ENCODE data around the gene CRTC2.

The CRTC2 gene

DNA sequence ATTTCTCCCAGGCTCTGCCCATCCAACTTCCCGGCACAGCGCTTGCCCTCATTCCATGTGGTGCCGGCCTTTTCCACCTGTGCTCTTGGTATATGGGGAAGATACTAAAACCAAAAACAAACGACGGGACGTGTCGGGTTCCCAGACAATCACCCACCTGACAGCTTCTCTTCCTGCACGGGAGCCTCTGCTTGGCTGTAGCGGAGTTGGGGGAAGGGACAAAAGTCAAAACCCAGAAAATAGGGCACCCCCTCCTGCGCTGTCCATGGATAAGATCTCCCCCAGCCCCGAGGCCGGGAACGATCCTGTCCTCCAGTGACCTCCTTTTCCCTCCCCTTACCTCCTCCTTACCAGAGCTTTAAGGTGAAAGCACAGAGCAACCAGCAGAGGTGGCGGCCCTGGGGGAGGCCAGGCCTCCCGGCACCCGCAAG, 18.4 kb upstream of the CRTC2 start:
- DNase-seq = peak in 2 of 51 donors; percentile 6 to 55

DNA sequence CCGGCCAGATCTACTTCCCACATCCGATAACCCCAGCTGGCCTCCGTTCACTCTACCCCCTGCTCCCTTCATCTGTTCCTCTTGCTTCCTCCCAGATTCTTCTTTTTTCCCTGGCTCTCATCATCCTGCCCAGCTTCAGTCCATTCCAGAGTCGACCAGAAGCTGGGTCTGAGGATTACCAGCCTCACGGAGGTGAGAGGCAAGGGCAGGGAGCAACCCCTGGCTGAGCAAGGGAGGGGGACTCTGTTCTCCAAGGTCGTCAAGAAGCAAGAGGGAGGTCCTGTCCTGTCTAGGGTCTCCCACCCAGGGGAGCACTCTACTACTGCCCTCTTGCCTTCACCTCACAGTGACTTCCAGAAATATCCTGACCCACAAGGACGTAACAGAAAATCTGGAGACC, 15.1 kb upstream of the CRTC2 start:
- no peak for DNase-seq

DNA sequence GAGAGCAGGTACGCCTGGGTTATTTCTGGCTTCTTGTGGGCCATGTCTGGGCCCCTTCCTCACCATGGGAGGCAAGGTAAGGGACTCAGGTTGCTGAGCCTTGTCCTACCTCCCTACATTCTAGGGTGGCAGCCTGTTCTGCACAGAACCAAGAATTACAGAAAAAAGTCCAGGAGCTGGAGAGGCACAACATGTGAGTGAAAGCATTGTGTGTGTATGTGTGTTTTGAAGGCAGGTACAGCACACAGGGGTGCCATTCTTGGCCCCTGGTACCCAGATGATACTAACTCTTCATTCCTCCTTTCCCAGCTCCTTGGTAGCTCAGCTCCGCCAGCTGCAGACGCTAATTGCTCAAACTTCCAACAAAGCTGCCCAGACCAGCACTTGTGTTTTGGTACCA, 14.7 kb upstream of the CRTC2 start:
- DNase-seq = no peak

DNA sequence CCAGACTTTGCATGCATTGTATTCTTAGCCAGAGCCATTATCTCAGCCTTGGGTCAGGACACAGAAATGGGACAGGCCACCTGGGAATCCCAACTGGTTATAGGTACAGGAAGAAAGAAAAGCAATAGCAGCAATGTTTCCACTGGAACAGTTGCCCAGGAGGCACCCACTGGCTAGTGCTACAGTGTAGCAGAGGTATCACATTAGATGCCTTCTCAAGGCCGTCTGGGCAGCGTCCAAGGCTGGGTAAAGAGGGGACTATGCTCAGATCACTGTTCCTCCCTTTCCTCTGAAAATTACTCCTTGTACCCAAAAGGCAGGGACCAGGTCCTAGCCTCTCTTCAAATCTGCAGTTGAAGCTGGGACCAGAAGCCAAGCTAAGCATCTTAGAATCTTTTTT, 11.9 kb upstream of the CRTC2 start:
- DNase-seq = no peak

DNA sequence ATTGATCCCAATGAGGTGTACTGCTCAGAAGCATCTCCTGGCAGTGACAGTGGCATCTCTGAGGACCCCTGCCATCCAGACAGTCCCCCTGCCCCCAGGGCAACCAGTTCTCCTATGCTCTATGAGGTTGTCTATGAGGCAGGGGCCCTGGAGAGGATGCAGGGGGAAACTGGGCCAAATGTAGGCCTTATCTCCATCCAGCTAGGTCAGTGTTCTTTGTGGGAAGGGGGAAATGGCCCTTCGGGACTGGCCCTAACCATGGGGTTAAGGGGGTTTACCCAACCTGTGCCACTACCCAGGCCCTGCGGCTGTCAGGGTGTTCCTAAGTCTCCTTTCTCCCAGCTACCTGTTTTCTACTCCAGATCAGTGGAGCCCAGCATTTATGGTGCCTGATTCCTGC, 10.6 kb upstream of the CRTC2 start:
- no peak for DNase-seq

DNA sequence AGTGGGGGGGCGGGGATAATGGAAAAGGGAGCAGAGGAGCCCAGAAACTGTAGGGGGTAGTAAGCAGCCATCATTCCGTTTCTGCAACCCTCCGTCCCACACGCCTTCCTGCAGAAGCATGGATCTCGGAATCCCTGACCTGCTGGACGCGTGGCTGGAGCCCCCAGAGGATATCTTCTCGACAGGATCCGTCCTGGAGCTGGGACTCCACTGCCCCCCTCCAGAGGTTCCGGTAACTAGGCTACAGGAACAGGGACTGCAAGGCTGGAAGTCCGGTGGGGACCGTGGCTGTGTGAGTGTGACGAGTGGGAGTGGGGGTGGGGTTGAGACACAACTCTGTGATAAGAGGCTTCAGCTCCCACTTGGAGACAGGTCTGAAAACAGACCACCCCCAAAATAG, 10.0 kb upstream of the CRTC2 start:
- no peak for DNase-seq

DNA sequence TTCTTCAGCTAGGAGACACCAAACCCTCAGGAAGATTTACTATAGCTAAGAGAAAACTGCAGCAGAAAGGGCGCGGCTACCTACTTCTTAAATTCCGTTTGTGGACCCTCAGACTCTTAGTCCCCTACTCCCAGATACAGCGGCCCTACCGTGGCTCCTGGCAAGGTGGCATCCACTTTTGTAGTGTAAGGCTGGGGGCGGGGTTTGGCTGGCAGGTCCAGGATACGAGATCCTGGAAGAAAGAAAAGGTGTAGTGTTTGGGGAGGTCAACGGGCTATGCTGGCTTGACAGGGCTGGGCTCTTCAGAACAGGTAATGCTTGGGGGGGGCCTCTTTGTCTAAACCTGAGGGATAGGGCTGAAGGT, 9.6 kb upstream of the CRTC2 start:
- DNase-seq = peak in 2 of 51 donors; percentile 45 to 73

DNA sequence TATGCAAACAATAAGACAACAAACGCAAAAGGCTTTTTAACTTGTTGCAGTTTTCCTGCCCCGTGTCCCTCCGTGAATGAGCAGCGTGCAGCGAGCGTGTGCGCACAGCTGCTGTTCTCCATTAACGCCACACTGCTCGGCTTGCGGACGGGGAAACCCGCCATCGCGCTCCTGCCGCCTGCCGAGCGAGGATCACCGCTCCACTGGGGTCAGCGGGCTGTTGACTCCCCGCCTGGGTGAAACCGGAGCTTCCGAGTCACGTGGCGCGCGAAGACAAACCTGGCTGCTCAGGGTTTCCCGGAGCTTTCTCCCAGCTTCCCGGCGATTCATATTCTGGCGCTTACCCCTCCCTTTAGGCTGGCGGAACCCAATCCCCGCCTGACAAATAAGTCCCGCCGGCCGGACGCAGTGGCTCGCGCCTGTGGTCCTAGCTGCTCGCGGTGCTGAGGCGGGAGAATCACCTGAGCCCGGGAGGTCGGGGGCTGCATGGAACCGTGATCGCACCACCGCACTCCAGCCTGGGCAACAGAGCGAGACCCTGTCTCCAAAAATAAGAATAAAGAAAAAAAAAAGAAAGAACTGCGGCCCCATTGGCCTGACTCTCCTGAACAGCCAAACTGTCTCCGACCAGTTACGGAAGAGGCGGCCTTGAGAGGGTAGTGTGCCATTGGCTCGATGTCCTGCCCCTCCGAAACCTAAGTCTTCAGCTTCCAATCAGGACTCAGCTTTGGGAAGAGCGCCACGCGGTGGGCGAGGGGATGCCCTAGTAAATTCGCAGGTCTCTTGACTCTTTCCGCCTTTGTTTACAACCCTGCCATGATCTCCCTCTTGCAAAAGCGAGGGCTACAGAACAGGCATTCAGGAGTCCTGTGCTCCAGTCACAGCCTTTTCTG, 8.9 kb upstream of the CRTC2 start, which contains the start of gene CREB3L4:
Gene CREB3L4, plus strand, starts transcription at position 796 of the 893 bp plus-strand sequence. CDS start 624 bp downstream, outside the sequence.
- DNase-seq = peak; percentile 57 to 96 (median 87)

DNA sequence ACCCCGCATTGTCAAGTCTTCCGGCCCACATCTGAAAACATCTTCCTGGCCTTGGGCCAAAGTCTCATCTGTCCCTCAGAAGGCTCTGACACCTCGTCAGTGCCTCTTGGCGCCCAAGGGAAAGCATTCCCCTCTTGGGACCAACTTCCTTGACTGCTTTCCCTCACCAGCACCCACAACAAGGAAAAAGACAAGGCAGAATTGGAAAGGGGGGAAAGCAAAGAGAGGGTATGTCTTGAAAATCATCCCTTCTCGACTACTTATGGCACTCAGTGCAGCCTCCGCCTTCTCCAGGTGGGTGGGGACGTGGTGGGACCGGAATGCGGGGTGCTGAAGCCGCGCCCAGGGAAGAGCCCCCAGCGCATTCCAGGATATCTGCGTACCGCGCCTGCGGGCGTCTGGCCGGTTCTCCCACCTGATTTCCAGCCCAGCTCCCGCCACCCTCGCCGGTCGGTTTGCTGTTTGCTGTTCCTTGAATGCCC, 5.5 kb upstream of the CRTC2 start:
- DNase-seq = peak in 5 of 51 donors; percentile 32 to 52 (median 38)

DNA sequence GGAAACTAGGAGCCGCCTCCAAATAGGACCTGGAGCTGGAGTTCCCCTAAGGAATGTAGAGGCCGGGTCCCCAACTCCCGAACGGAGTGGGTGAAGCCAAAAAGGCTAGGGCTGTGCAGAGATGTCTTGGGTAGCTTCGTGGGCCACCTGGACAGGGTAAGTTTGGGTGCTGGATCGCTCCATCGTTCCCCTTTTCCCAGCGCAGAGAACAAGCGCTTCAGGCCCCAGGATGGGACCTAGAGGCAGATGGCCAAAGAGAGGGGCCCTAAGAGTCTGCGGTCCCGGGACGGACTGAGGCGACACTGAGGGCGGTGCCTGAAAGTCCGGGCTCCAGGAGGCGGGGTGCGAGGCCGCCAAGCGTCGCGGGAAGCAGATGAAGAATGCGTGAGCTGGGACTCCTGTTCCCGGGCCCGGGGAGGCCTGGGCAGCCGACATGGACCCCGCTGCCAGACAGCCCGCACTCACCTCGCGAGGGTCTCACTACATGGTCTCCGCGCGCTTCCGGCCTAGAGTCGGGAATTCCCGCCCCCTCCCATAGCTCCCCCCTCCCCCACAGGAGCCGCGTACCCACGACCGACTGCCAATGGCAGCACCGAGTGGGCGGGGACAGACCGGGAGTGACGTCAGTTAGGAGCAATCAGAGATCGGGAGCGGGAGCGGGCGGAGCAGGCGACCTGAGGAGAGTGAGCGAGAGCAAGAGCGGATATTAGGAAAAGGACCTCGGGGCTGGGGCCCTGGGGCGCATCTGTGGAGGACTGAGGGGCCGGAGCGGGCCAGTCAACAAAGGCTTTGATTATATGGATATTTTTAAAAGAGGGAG, 4.8 kb upstream of the CRTC2 start, which contains the start of gene SLC39A1:
Gene SLC39A1, minus strand, starts transcription at position 508 of the 820 bp plus-strand sequence. CDS start 822 bp downstream, outside the sequence.
- DNase-seq = peak; percentile 43 to 99 (median 95)

DNA sequence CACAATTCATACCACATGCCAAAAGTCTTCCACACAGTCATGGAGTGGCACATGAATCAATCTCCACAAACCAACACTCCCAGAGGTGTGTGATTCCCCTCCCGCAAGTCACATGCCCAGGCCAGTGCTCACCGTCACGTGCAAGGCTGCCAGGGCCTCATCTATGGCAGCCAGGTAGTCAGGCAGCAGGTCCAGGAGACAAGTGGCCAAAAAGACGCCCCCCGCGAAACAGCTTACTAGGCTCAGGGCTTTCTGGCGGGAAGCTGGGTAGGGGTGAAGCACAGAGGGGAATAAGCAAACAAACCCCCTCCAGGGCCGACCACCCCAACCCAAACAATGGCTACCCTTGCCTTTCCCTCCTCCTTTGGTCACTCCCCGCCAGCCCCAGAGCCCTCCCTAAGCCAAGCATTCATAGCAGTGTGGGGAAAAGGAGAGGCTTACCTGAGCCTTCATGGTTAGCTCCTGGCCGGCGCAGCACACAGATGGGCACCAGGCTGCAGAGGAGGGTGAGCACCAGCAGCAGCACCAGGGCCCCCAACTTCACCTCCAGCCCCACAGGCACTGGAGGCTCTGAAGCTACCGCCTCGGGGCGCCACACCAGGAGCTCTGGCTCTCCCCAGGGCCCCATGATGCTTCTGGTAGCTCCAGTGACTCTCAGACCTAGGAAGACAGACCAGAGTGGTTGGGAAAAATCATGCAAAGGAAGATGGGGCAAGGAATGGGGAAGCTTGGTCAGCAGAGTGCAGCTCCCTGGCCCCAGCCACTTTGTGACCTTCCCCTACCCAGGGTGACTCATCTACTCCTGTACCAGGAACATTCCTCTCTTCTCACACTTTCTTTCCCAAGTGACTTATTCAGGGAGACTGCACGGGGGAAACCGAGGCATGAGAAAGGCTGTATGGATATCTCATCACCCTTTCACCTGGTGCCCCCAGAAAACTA, 3.9 kb upstream of the CRTC2 start:
- peak in 4 of 51 donors; percentile 17 to 29 (median 23) for DNase-seq

DNA sequence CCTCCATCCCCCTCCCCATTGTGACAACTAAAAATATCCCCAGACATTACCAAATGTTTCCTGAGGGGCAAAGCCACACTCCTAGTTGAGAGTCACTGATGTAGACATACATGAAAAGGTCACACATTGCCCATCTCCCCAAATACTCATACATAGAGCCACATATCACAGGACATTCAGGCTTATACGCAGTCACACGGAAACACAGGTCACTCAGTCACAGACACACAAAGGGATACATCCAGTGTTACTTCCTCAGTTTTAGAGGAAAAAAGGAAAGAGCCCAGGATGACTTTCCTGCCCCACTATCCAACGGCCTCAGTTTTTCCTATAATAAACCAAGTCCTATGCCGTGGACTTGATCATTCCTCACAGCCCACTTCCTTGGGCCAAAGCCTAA, 3.0 kb upstream of the CRTC2 start:
- no peak for DNase-seq

DNA sequence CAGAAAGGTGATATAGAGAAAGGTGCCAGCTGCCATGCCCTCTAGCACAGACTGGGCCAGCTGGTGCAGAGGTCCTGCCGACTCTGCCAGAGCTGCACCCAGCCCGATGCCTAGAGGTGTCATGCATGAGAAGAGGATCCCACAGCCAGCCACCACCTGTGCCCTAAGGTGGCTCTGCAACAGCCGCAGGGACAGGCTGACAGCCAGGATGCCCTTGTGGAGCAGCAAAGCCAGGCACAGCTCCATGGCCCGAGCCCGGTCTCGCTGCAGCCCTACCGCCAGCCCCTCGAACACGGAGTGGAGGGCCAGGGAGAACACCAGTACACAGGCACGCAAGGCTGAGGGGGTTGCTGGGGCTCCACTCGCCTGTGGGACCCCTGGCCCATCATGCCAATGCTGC, 1.8 kb upstream of the CRTC2 start:
- DNase-seq = no peak

DNA sequence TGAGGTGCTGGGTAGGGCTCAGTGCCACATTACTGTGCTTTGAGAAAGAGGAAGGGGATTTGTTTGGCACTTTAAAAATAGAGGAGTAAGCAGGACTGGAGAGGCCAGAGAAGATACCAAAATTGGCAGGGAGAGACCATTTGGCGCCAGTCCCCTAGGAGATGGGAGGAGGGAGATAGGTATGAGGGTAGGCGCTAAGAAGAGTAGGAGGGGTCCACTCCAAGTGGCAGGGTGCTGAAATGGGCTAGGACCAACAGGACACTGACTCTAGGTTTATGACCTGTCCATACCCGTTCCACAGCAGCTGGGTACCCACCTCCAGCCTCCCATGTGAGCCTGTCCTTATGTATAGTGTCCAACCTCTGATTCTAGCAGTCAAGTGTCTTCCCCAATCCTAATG, 1.0 kb upstream of the CRTC2 start:
- DNase-seq = no peak

DNA sequence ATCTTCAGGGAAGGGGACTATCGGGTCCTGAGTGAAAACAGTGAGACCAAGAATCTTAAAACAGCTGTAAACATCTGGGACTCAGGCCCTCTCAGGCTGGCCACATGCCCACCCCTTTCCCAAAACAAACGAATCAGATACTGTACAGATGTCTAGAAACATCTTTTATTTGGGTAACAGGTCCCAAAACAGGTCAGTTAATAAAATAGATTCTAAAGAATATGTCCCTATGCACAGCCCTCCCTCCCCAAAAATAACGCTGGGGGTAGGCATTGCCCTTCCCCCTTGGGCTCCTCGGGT, 499 bp upstream of the CRTC2 start:
- no peak for DNase-seq

DNA sequence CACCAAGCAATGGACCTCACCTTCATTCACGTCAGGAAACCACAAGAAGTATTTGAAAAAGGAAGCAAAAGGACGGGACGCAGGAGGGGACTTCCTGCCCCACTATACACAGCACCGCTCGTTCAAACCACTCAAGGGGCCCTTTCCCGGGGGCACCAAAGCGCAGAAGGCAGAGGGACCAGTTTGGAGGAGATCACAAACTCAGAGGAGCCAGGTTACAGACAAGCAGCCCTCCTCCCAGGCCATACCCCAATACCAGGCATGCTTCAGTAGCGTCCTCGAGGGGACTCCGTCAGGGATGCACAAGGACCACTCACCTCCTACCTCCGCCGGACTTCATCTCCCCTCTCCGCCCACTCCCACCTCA, 685 bp downstream of the CRTC2 start:
- peak in 3 of 51 donors; percentile 48 to 71 (median 63) for DNase-seq

DNA sequence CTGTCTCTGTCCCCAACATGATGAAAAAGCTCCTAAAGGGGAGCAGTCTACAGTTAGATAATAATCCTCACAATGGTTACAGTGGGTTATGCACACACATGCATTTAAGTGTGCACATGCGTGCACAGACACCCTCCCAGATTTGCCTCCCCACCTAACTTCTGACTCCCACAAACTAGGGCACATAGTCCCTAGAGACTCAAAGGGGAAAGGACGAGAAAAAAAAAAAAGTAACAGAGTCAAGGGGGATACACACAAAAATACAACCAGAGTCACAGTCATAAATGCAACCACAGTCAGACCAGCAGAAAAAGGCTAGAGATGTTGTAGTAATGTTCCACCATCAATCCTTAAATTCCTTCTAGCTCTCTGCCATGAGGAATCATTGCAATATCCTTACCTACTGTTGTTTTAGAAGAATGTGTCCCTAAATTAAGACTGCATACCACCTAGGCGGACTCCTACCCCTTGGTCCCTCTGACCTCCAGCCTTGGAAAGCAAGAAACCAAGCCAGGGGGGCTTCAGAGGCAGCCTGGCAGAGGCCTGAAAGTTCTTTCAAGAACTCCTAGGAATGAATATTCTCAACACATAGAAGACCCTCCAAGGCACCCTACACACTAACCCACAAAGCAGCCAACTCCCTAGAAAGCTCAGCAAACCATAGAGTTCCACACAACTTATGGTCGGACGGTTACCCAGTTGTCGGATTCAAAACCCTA, 1.3 kb downstream of the CRTC2 start:
- DNase-seq = no peak

DNA sequence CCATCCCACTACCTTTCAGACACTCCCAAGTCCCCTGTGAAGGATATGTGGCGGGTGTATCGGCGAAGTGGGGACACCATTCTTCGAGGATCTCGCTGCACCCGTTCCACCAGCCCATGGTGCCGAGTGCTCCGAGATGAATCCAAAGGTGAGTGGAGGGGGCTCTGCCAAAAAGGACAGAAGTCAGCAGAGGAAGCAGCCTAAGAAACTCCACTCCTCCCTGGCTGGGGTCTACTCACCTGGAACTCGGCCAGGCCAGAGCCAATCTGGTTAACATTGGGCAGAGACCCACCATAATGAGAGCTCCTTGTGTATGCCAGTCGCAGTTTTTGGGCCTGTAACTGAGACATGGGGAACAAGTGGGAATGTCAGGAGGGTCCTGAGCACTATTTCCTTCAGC, 3.6 kb downstream of the CRTC2 start:
- no peak for DNase-seq

DNA sequence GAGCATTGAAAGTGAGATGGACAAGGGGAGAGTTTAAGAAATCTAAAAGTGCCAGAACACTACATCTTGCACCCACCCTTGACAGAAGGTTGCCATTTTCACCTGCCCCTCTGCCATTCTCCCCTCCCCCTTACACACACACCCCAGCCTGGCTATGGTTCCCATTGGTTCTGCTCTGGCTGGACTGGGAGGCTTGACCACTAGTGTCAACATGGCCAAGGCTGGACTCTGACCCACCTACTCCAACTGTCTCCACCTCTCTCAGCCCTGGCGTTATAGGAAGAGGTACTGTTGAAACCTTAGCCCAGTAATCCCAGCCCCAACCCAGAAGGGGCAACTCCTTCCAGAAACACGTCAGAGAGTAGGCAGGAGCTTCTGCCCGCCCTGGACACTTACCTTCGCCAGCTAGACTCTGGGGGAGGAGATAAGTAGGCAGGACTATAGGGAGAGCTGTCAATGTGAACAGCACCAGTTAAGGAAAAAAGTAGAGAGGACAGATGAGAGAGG, 4.5 kb downstream of the CRTC2 start:
- no peak for DNase-seq

DNA sequence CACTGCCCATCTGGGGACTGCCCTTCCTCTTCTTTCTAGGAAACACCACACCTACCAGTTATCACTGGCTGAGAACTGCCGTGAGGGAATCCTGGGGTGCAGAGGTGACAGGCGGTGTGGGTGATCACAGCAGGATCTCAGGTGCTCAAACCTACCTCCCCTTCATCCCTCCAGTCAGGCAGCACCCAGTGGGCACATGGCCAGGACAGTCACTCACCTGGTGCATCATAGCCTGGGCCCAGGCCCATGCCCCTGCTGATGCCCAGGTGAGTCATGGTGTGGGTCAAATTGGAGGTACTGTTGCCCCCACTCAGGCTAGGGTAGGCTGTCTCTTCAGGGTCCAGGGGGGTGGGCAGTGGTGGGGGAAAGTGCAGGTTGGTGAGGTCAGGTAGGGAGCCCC, 6.6 kb downstream of the CRTC2 start:
- no peak for DNase-seq

Data from hypothalamus (tissue), 51 donors.